Smooth muscle cell (in vitro differentiated cells): ENCODE results near the gene RNF6. TPM values are rescaled to one million over a fixed set of nuclear protein-coding genes. Genes with fewer than 3 reads are reported as not detected.

ENCODE experiments used
- DNase-seq: peaks from one replicate; lab custom pipeline; 2025; ENCODE audit not compliant: unreplicated experiment; lab: John Stamatoyannopoulos, UW
- H2AFZ ChIP-seq: fragments of 200-600 bp; sonication (generic); 2 replicates; pipeline ENCODE4 v1.6.0; 2016; ENCODE audit warnings: antibody characterized with exemption, low read depth, mild to moderate bottlenecking
- H3F3A ChIP-seq: fragments of 200-600 bp; sonication (generic); 2 replicates; pipeline ENCODE4 v1.6.0; 2017; ENCODE audit warnings: antibody characterized with exemption, low read depth
- H3K27ac ChIP-seq: fragments of 200-600 bp; sonication (generic); 2 replicates; pipeline ENCODE4 v1.5.1; 2016; ENCODE audit warnings: low read depth, mild to moderate bottlenecking
- H3K27me3 ChIP-seq: fragments of 200-600 bp; sonication (generic); 2 replicates; pipeline ENCODE4 v1.6.1; 2016; ENCODE audit warnings: low read depth, mild to moderate bottlenecking
- H3K36me3 ChIP-seq: fragments of 200-600 bp; sonication (generic); 2 replicates; pipeline ENCODE4 v1.5.1; 2016; ENCODE audit warnings: low read depth
- H3K4me1 ChIP-seq: fragments of 200-600 bp; sonication (generic); 2 replicates; pipeline ENCODE4 v1.5.1; 2016; ENCODE audit warnings: low read depth
- H3K4me2 ChIP-seq: fragments of 200-600 bp; sonication (generic); 2 replicates; pipeline ENCODE4 v1.6.0; 2016; ENCODE audit warnings: mild to moderate bottlenecking
- H3K4me3 ChIP-seq: fragments of 200-600 bp; sonication (generic); 2 replicates; pipeline ENCODE4 v1.5.1; 2016; ENCODE audit warnings: mild to moderate bottlenecking
- H3K79me2 ChIP-seq: fragments of 200-600 bp; sonication (generic); 2 replicates; pipeline ENCODE4 v1.6.0; 2016; ENCODE audit warnings: low read depth, mild to moderate bottlenecking
- H3K9ac ChIP-seq: fragments of 200-600 bp; sonication (generic); 2 replicates; pipeline ENCODE4 v1.6.0; 2016; ENCODE audit warnings: low read depth
- H3K9me3 ChIP-seq: fragments of 200-600 bp; sonication (generic); replicated peaks from 2 replicates; pipeline ENCODE4 v1.5.1; 2016; ENCODE audit warnings: low read depth
- H4K20me1 ChIP-seq: fragments of 200-600 bp; sonication (generic); 2 replicates; pipeline ENCODE4 v1.6.0; 2016; ENCODE audit warnings: low read depth
- CTCF ChIP-seq: fragments of 200-600 bp; sonication (generic); IDR thresholded peaks from 2 replicates; pipeline ENCODE4 v1.5.1; 2017; ENCODE audit warnings: borderline replicate concordance, mild to moderate bottlenecking, antibody characterized with exemption; ENCODE audit not compliant: insufficient read depth, poor library complexity, severe bottlenecking
- WGBS: methylation state at CpG from one replicate; pipeline ENCODE4 v1.1.7; 2016; ENCODE audit warnings: low lambda C conversion rate; 5-methylcytosine and 5-hydroxymethylcytosine counted together
- polyA plus RNA-seq: library from polyadenylated mRNA; unstranded; fragments of >200 nt; fragmentation: Nextera tagmentation; extraction: Ambion mirVana; gene quantifications from 2 replicates; pipeline ENCODE4 v1.2.1, GENCODE V29; 2016
- total RNA-seq: library from RNA; depleted of rRNA; stranded (reverse); fragments of >200 nt; gene quantifications from 2 replicates; pipeline ENCODE4 v1.2.3, GENCODE V29; 2014

The RNF6 gene
- total and polyA plus RNA-seq, 2 experiments from 2014 or later, result 27.8 to 47.3 TPM

GRCh38 chr13:26186118-26186870, 35.8 kb downstream of the RNF6 start:
- H4K20me1 ChIP-seq, result no peaks in the 10 kb centered on the region
- peak overlapping the region; percentile 96 for H3K4me2 ChIP-seq
- peak overlapping the region; percentile 35 for H3K9ac ChIP-seq
- WGBS, result 4% methylated on average over 76 of the region's 76 CpGs
- peak overlapping the region; percentile 65 for H3K4me3 ChIP-seq
- H3K4me1 ChIP-seq, result no peaks in the 10 kb centered on the region
- H3K79me2 ChIP-seq, result no peaks in the 10 kb centered on the region
- H2AFZ ChIP-seq, result peak overlapping the region; percentile 100
- H3F3A ChIP-seq, result peaks cover 7% of the 10 kb centered on the region
- H3K9me3 ChIP-seq, result no peaks in the 10 kb centered on the region
- DNase-seq, result peak; percentile 26
- no peaks in the 10 kb centered on the region for H3K36me3 ChIP-seq
- peak; percentile 36 for TF ChIP-seq CTCF
- H3K27ac ChIP-seq, result peak overlapping the region; percentile 54
- no peaks in the 10 kb centered on the region for H3K27me3 ChIP-seq

GRCh38 chr13:26185720-26186117, 36.4 kb downstream of the RNF6 start:
- peak overlapping the region; percentile 54 for H3K27ac ChIP-seq
- WGBS, result 65% methylated on average over 8 of the region's 8 CpGs
- DNase-seq, result no peak

DNA sequence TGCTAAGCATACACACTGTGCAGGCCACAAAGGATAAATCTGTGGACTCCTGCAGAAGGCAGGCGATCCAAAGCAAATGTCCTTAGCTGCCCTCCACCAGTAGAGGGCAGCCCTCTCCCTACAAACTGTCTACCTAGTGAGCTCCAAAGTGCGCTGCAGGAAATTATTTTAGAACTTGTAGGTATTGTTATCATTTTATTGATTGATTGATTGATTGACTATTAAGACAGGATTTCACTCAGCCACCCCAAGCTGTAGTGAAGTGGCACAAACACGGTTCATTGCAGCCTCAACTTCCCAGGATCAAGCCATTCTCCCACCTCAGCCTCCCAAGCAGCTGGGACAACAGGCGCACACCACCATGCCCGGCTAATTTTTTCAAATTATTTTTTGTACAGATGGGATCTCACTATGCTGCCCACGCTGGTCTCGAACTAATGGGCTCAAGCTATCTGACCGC, 37.3 kb downstream of the RNF6 start:
- peak; percentile 94 for TF ChIP-seq CTCF
- Histone ChIP-seq H3K79me2 (no peaks in the 10 kb centered on the region), H3F3A (peaks cover 7% of the 10 kb centered on the region), H3K4me3 (no peak overlapping the region), H2AFZ (no peak overlapping the region), H3K9me3 (no peaks in the 10 kb centered on the region), H3K27ac (no peak overlapping the region), H3K36me3 (no peaks in the 10 kb centered on the region), H3K4me1 (no peaks in the 10 kb centered on the region), H3K27me3 (no peaks in the 10 kb centered on the region), H3K9ac (no peak overlapping the region), H4K20me1 (no peaks in the 10 kb centered on the region), H3K4me2 (no peak overlapping the region)
- 59% methylated on average over 8 of the region's 8 CpGs for WGBS
- no peak for DNase-seq

More at GRCh38 chr13:26185720-26186117, 36.4 kb downstream of the RNF6 start:
- Histone ChIP-seq H3K9me3 (no peaks in the 10 kb centered on the region), H2AFZ (peak overlapping the region; percentile 100), H3K4me2 (peak overlapping the region; percentile 96), H3K27me3 (no peaks in the 10 kb centered on the region), H3F3A (peaks cover 7% of the 10 kb centered on the region), H3K4me1 (no peaks in the 10 kb centered on the region), H3K36me3 (no peaks in the 10 kb centered on the region), H4K20me1 (no peaks in the 10 kb centered on the region), H3K4me3 (peak overlapping the region; percentile 65), H3K79me2 (no peaks in the 10 kb centered on the region), H3K9ac (peak overlapping the region; percentile 35)
- no peak for TF ChIP-seq CTCF

- 100% methylated on average over 2 of the region's 2 CpGs for WGBS
- no peak overlapping the region for H3K27ac ChIP-seq
Observed at GRCh38 chr13:26183416-26183815, 38.7 kb downstream of the RNF6 start.

More at GRCh38 chr13:26183416-26183815, 38.7 kb downstream of the RNF6 start:
- Histone ChIP-seq H3K79me2 (no peaks in the 10 kb centered on the region), H3K4me2 (no peak overlapping the region), H3K4me3 (no peak overlapping the region), H3K9ac (no peak overlapping the region), H3K4me1 (no peaks in the 10 kb centered on the region), H3K9me3 (no peaks in the 10 kb centered on the region), H4K20me1 (no peaks in the 10 kb centered on the region), H2AFZ (no peak overlapping the region), H3F3A (peaks cover 7% of the 10 kb centered on the region), H3K27me3 (no peaks in the 10 kb centered on the region), H3K36me3 (no peaks in the 10 kb centered on the region)
- DNase-seq, result no peak
- TF ChIP-seq CTCF, result no peak
